Measurements from ENCODE around the gene CHI3L1. TPM values are rescaled to one million over a fixed set of nuclear protein-coding genes. Genes with fewer than 3 reads are reported as not detected.

CHI3L1 gene
- total RNA-seq, 1 experiment from 2014 or later, result not detected

- Histone ChIP-seq H3K27me3 (ENCODE audit: insufficient read depth, low read length) (no peaks in the 10 kb centered on the region), H3K36me3 (ENCODE audit: control insufficient read depth in 1 of 2, insufficient read depth in 2 of 2, low read length in 2 of 2) (no peaks in the 10 kb centered on the region), H3K79me2 (ENCODE audit: insufficient read depth, low read length) (no peaks in the 10 kb centered on the region), H3K27ac (ENCODE audit: low read depth, low read length) (no peak overlapping the region), H3K9ac (ENCODE audit: low read length) (no peak overlapping the region), H3K4me2 (ENCODE audit: low read length) (no peak overlapping the region), H3K4me3 (replicated peaks in 1 of 2; ENCODE audit: low read depth in 1 of 2, low read length in 2 of 2) (no peak overlapping the region), H3K9me2 (ENCODE audit: insufficient read depth) (no peaks in the 10 kb centered on the region), H3K9me3 (ENCODE audit: control insufficient read depth in 1 of 2, insufficient read depth in 1 of 2, low read depth in 1 of 2, low read length in 2 of 2) (no peaks in the 10 kb centered on the region), H2AFZ (ENCODE audit: low read depth, low read length, poor library complexity, severe bottlenecking) (no peak overlapping the region), H3K4me1 (ENCODE audit: control insufficient read depth in 1 of 2, insufficient read depth in 2 of 2, low read length in 2 of 2) (peaks cover 0 to 11% of the 10 kb centered on the region in 2 experiments; a peak in 3 of 4 replicates), H4K20me1 (ENCODE audit: insufficient read depth) (no peaks in the 10 kb centered on the region)
- TF ChIP-seq ZFX (IDR thresholded peaks at IDR 0.05), result no peak
- ATAC-seq, result no peak
- DNase-seq (ENCODE audit: low read depth, low spot score), result no peak
- POLR2A ChIA-PET, result no interaction called here
- intact Hi-C loops (cut with micrococcal nuclease), result no loop called here
- RAD21 ChIA-PET (ENCODE audit: low non-redundant PET in 1 of 2, low total read pairs in 2 of 2, uncharacterized antibody in 2 of 2, unreplicated experiment in 2 of 2), result no interaction called here
- no TSS peak for BruUV-seq (replicated peaks)
- CTCF ChIA-PET, result no interaction called here
These were observed 49.2 kb downstream of the CHI3L1 start for GRCh38 chr1:203137324-203137723.

GRCh38 chr1:203136409-203137042 is 50.0 kb downstream of the CHI3L1 start:
- DNase-seq (ENCODE audit: low read depth, low spot score), result no peak
- no peak overlapping the region for H2AFZ ChIP-seq (ENCODE audit: low read depth, low read length, poor library complexity, severe bottlenecking)
- H3K27ac ChIP-seq (ENCODE audit: low read depth, low read length), result no peak overlapping the region
- peaks cover 0 to 11% of the 10 kb centered on the region in 2 experiments; a peak in 3 of 4 replicates for H3K4me1 ChIP-seq (ENCODE audit: control insufficient read depth in 1 of 2, insufficient read depth in 2 of 2, low read length in 2 of 2)
- ChIA-PET RAD21 (ENCODE audit: low non-redundant PET in 1 of 2, low total read pairs in 2 of 2, uncharacterized antibody in 2 of 2, unreplicated experiment in 2 of 2) (no interaction called here), POLR2A (no interaction called here), CTCF (interaction anchor here (1.0 to 1.1 kb wide), 2 partner anchors 10 to 12 kb away, joined by 3 to 4 read pairs; no protein-coding TSS in a partner anchor)
- no peaks in the 10 kb centered on the region for H3K36me3 ChIP-seq (ENCODE audit: control insufficient read depth in 1 of 2, insufficient read depth in 2 of 2, low read length in 2 of 2)
- H3K4me3 ChIP-seq (replicated peaks in 1 of 2; ENCODE audit: low read depth in 1 of 2, low read length in 2 of 2), result no peak overlapping the region
- no peaks in the 10 kb centered on the region for H3K27me3 ChIP-seq (ENCODE audit: insufficient read depth, low read length)
- intact Hi-C loops (cut with micrococcal nuclease), result no loop called here
- BruUV-seq (replicated peaks), result no TSS peak
- H4K20me1 ChIP-seq (ENCODE audit: insufficient read depth), result no peaks in the 10 kb centered on the region
- no peak overlapping the region for H3K9ac ChIP-seq (ENCODE audit: low read length)
- TF ChIP-seq CTCF (IDR thresholded peaks at IDR 0.05 in 2 of 3, conservative IDR thresholded peaks at IDR 0.05 in 1 of 3; ENCODE audit: borderline replicate concordance in 1 of 3, insufficient read depth in 1 of 3, low read depth in 2 of 3, low read length in 2 of 3) (peak in 2 of 3 experiments; percentile 32 to 34; a peak in 2 of 6 replicates), ELF1 (IDR thresholded peaks at IDR 0.05; ENCODE audit: borderline replicate concordance, low read depth) (no peak)
- H3K4me2 ChIP-seq (ENCODE audit: low read length), result no peak overlapping the region
- peak; percentile 88 for ATAC-seq
- no peaks in the 10 kb centered on the region for H3K9me2 ChIP-seq (ENCODE audit: insufficient read depth)
- H3K9me3 ChIP-seq (ENCODE audit: control insufficient read depth in 1 of 2, insufficient read depth in 1 of 2, low read depth in 1 of 2, low read length in 2 of 2), result no peaks in the 10 kb centered on the region
- no peaks in the 10 kb centered on the region for H3K79me2 ChIP-seq (ENCODE audit: insufficient read depth, low read length)
